ENCODE data around the gene ARHGEF37. TPM values are rescaled to one million over a fixed set of nuclear protein-coding genes. Genes with fewer than 3 reads are reported as not detected.

ARHGEF37 gene
- total and polyA plus RNA-seq, 2 donors (not counting 1 experiment from before 2014, with no cell fraction given), result 0.31 to 5.3 TPM

DNA sequence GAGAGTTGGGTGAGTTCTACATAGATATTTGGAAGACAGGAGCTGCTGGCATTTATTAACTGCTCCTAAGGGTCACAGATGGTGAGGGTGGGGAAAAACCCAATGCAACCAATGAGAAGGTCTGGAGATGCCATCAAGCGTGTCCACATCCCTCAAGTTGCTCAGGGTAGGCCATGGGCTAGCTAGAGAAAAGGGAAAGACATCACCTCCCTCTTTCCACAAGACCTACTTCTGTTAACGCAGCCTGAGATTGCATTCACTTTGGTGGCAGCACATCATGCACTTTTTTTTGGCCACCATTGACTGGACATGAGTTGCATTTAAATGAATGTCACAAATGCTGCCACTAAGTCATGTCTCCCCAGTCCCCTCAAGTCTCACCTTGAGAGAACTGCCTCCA is 71.4 kb downstream of the ARHGEF37 start:
- no peaks in the 10 kb centered on the region for H3K4me1 ChIP-seq (ENCODE audit: control insufficient read depth, extremely low read depth, insufficient read depth, low read length)
- H3K9me3 ChIP-seq (ENCODE audit: control insufficient read depth, insufficient read depth, low read depth, low read length), result no peaks in the 10 kb centered on the region
- TF ChIP-seq, protein P1, sequence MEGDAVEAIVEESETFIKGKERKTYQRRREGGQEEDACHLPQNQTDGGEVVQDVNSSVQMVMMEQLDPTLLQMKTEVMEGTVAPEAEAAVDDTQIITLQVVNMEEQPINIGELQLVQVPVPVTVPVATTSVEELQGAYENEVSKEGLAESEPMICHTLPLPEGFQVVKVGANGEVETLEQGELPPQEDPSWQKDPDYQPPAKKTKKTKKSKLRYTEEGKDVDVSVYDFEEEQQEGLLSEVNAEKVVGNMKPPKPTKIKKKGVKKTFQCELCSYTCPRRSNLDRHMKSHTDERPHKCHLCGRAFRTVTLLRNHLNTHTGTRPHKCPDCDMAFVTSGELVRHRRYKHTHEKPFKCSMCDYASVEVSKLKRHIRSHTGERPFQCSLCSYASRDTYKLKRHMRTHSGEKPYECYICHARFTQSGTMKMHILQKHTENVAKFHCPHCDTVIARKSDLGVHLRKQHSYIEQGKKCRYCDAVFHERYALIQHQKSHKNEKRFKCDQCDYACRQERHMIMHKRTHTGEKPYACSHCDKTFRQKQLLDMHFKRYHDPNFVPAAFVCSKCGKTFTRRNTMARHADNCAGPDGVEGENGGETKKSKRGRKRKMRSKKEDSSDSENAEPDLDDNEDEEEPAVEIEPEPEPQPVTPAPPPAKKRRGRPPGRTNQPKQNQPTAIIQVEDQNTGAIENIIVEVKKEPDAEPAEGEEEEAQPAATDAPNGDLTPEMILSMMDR (conservative IDR thresholded peaks at IDR 0.05 in 1 of 2, IDR thresholded peaks at IDR 0.05 in 1 of 2; ENCODE audit: low read depth in 1 of 2, low read length in 2 of 2), result no peak
- no peak for TF ChIP-seq EZH2 (IDR thresholded peaks at IDR 0.05; ENCODE audit: low read length, missing control alignments)
- H3K9ac ChIP-seq (ENCODE audit: insufficient read depth, low read length), result no peak overlapping the region
- DNase-seq (ENCODE audit: low read depth in 2 of 2), result no peak
- no peaks in the 10 kb centered on the region for H3K79me2 ChIP-seq (ENCODE audit: control insufficient read depth, insufficient read depth, low read length)
- no peak overlapping the region for H3K4me3 ChIP-seq (replicated peaks in 1 of 4; ENCODE audit: control extremely low read depth in 1 of 4, insufficient read depth in 1 of 4, low read depth in 3 of 4, low read length in 4 of 4)
- no peaks in the 10 kb centered on the region for H4K20me1 ChIP-seq (ENCODE audit: control insufficient read depth, extremely low read depth, insufficient read depth, low read length)
- no peak overlapping the region for H2AFZ ChIP-seq (ENCODE audit: low read length)
- no peaks in the 10 kb centered on the region for H3K36me3 ChIP-seq (ENCODE audit: control insufficient read depth, insufficient read depth, low read length)
- H3K4me2 ChIP-seq (ENCODE audit: extremely low read depth, insufficient read depth, low read length), result no peak overlapping the region
- H3K27ac ChIP-seq (ENCODE audit: insufficient read depth, low read length), result no peak overlapping the region
- H3K27me3 ChIP-seq (ENCODE audit: control insufficient read depth, insufficient read depth, low read length), result no peaks in the 10 kb centered on the region

DNA sequence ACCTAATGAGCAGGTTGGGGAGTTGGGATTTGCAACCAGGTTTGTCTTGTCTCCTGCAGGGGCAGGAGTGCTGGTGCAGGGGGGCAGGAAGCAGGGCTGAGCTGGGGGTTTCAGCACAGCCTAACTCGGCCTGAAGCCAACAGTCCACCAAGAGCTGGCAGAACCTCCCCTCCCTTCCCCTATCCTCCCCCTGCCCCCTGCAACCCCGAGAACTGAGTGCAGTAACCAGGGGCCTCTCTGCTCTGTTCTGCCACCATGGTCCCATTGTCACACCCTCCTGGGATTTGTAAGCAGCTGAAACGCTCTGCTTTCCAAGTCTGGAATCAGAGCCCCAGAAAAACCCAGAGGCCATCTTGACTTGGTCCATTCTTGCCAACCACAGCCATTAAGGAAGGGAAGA is 72.9 kb downstream of the ARHGEF37 start:
- H3K4me1 ChIP-seq (ENCODE audit: control insufficient read depth, extremely low read depth, insufficient read depth, low read length), result no peaks in the 10 kb centered on the region
- no peak overlapping the region for H3K4me3 ChIP-seq (replicated peaks in 1 of 4; ENCODE audit: control extremely low read depth in 1 of 4, insufficient read depth in 1 of 4, low read depth in 3 of 4, low read length in 4 of 4)
- H3K9ac ChIP-seq (ENCODE audit: insufficient read depth, low read length), result no peak overlapping the region
- TF ChIP-seq, protein P1 (conservative IDR thresholded peaks at IDR 0.05 in 1 of 2, IDR thresholded peaks at IDR 0.05 in 1 of 2; ENCODE audit: low read depth in 1 of 2, low read length in 2 of 2), result no peak
- no peak for TF ChIP-seq EZH2 (IDR thresholded peaks at IDR 0.05; ENCODE audit: low read length, missing control alignments)
- no peak overlapping the region for H2AFZ ChIP-seq (ENCODE audit: low read length)
- no peaks in the 10 kb centered on the region for H3K27me3 ChIP-seq (ENCODE audit: control insufficient read depth, insufficient read depth, low read length)
- H3K4me2 ChIP-seq (ENCODE audit: extremely low read depth, insufficient read depth, low read length), result no peak overlapping the region
- no peaks in the 10 kb centered on the region for H3K36me3 ChIP-seq (ENCODE audit: control insufficient read depth, insufficient read depth, low read length)
- H3K9me3 ChIP-seq (ENCODE audit: control insufficient read depth, insufficient read depth, low read depth, low read length), result no peaks in the 10 kb centered on the region
- DNase-seq (ENCODE audit: low read depth in 2 of 2), result no peak
- no peaks in the 10 kb centered on the region for H3K79me2 ChIP-seq (ENCODE audit: control insufficient read depth, insufficient read depth, low read length)
- no peak overlapping the region for H3K27ac ChIP-seq (ENCODE audit: insufficient read depth, low read length)
- H4K20me1 ChIP-seq (ENCODE audit: control insufficient read depth, extremely low read depth, insufficient read depth, low read length), result no peaks in the 10 kb centered on the region

DNA sequence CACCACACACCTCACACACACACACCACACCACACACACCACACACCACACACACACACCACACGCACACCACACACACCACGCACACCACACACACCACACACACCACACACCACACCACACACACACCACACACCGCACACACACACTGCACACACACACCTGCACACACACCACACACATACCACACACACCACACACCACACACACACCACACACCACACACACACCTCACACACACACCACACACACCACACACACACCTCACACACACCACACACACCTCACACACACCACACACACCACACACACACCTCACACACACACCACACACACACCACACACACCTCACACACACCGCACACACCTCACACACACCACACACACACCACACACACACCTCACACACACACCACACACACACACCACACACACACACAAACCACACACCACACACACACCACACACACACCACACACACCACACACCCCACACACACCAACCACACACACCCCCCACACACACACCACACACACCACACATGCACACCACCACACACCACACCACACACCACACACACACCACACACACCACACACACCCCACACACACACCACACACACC is 73.7 kb downstream of the ARHGEF37 start:
- no peak for DNase-seq (ENCODE audit: low read depth in 2 of 2)
- H2AFZ ChIP-seq (ENCODE audit: low read length), result no peak overlapping the region
- no peaks in the 10 kb centered on the region for H3K27me3 ChIP-seq (ENCODE audit: control insufficient read depth, insufficient read depth, low read length)
- TF ChIP-seq EZH2 (IDR thresholded peaks at IDR 0.05; ENCODE audit: low read length, missing control alignments), result no peak
- TF ChIP-seq, protein P1 (conservative IDR thresholded peaks at IDR 0.05 in 1 of 2, IDR thresholded peaks at IDR 0.05 in 1 of 2; ENCODE audit: low read depth in 1 of 2, low read length in 2 of 2), result no peak
- no peaks in the 10 kb centered on the region for H4K20me1 ChIP-seq (ENCODE audit: control insufficient read depth, extremely low read depth, insufficient read depth, low read length)
- no peak overlapping the region for H3K4me2 ChIP-seq (ENCODE audit: extremely low read depth, insufficient read depth, low read length)
- no peaks in the 10 kb centered on the region for H3K4me1 ChIP-seq (ENCODE audit: control insufficient read depth, extremely low read depth, insufficient read depth, low read length)
- no peaks in the 10 kb centered on the region for H3K36me3 ChIP-seq (ENCODE audit: control insufficient read depth, insufficient read depth, low read length)
- no peak overlapping the region for H3K27ac ChIP-seq (ENCODE audit: insufficient read depth, low read length)
- no peaks in the 10 kb centered on the region for H3K79me2 ChIP-seq (ENCODE audit: control insufficient read depth, insufficient read depth, low read length)
- H3K9me3 ChIP-seq (ENCODE audit: control insufficient read depth, insufficient read depth, low read depth, low read length), result no peaks in the 10 kb centered on the region
- H3K9ac ChIP-seq (ENCODE audit: insufficient read depth, low read length), result no peak overlapping the region
- no peak overlapping the region for H3K4me3 ChIP-seq (replicated peaks in 1 of 4; ENCODE audit: control extremely low read depth in 1 of 4, insufficient read depth in 1 of 4, low read depth in 3 of 4, low read length in 4 of 4)

Data from fibroblast of lung (primary cell).